K562 (cell line): ENCODE results near the gene UNC45B. TPM values are rescaled to one million over a fixed set of nuclear protein-coding genes. Genes with fewer than 3 reads are reported as not detected.

Source experiments
- CBFA2T3 ChIP-seq: fragments of 450-650 bp; IDR thresholded peaks from 2 replicates; pipeline ENCODE4 v1.6.1; 2017
- COPS2 ChIP-seq: fragments of 450-650 bp; conservative IDR thresholded peaks from 2 replicates; pipeline ENCODE4 v1.6.1; 2016; ENCODE audit warnings: mild to moderate bottlenecking, moderate library complexity
- DIDO1 ChIP-seq: fragments of 450-650 bp; IDR thresholded peaks from 2 replicates; pipeline ENCODE4 v1.6.1; 2016; ENCODE audit warnings: low read depth, missing biosample characterization, missing genetic modification characterization
- ELF2 ChIP-seq: fragments of 250-450 bp; sonication (Bioruptor Pico); IDR thresholded peaks from 2 replicates; pipeline ENCODE4 v1.5.0; 2021; ENCODE audit warnings: mild to moderate bottlenecking
- FUS ChIP-seq: fragments of 200-400 bp; formaldehyde crosslinking; optimal IDR thresholded peaks from 2 replicates; pipeline ENCODE3; 2017; ENCODE audit warnings: low read depth, low read length
- MEF2D ChIP-seq: conservative IDR thresholded peaks from 2 replicates; pipeline ENCODE4 v1.6.1; 2016; ENCODE audit warnings: low read depth, missing genetic modification characterization, missing compliant biosample characterization
- NR1H2 ChIP-seq: sonication (generic); formaldehyde crosslinking; IDR thresholded peaks from 2 replicates; pipeline ENCODE4 v1.4.0; 2020; ENCODE audit warnings: mild to moderate bottlenecking, missing genetic modification reagents
- POLR2B ChIP-seq: fragments of 450-650 bp; IDR thresholded peaks from 2 replicates; pipeline ENCODE4 v1.6.1; 2018; ENCODE audit warnings: low read depth; ENCODE audit not compliant: partially characterized antibody
- RCOR1 ChIP-seq, 2 experiments: IDR thresholded peaks; 2 replicates each; pipeline ENCODE4 v1.6.1; 2012; ENCODE audit warnings: low read depth in 2 of 2, low read length in 2 of 2, borderline replicate concordance in 1 of 2, improper control_type of control experiment in 1 of 2
- SMAD2 ChIP-seq: fragments of 150-350 bp; IDR thresholded peaks from 2 replicates; pipeline ENCODE4 v1.6.1; 2014; ENCODE audit warnings: low read depth, mild to moderate bottlenecking, low read length
- ZNF282 ChIP-seq: sonication (generic); formaldehyde crosslinking; IDR thresholded peaks from 2 replicates; pipeline ENCODE4 v1.8.1; 2023; ENCODE audit warnings: missing genetic modification reagents
- ZNF551 ChIP-seq: fragments of 250-450 bp; sonication (Bioruptor Pico); IDR thresholded peaks from 2 replicates; pipeline ENCODE4 v1.5.0; 2021; ENCODE audit warnings: mild to moderate bottlenecking, moderate library complexity
- ZNF584 ChIP-seq: fragments of 200-800 bp; sonication (Bioruptor generic); IDR thresholded peaks from 2 replicates; pipeline ENCODE4 v1.6.1; 2016; ENCODE audit warnings: low read depth, mild to moderate bottlenecking, missing genetic modification characterization, missing compliant biosample characterization
- polyA plus RNA-seq, 8 experiments: library from polyadenylated mRNA; depleted of rRNA in 4 of 8; stranded (reverse) in 5 of 8; unstranded in 3 of 8; fragments of >200 nt; fragmentation: Nextera tagmentation in 2 of 8; fragmentation: Illumina TruSeq in 1 of 8; extraction: Ambion mirVana in 2 of 8; extraction: Trizol in 1 of 8; gene quantifications; 2 replicates each; pipeline versions ENCODE4 v1.2.1 to v1.2.3, GENCODE V29; 2011 to 2014; ENCODE audit warnings: inconsistent platforms in 1 of 8, missing spikeins in 1 of 8
- total RNA-seq, 7 experiments: library from RNA; depleted of rRNA in 6 of 7; stranded (reverse); fragments of >200 nt in 6 of 7; fragmentation: Illumina TruSeq in 2 of 7; extraction: Trizol in 2 of 7; gene quantifications; 2 replicates each; pipeline versions ENCODE4 v1.2.1 to v1.2.3, GENCODE V29; 2011 to 2021; ENCODE audit warnings: low replicate concordance in 1 of 7
- TF ChIP-seq, protein P1 (sequence below): sonication (generic); formaldehyde crosslinking; IDR thresholded peaks from 2 replicates; pipeline ENCODE4 v1.4.0; 2020; ENCODE audit warnings: mild to moderate bottlenecking, missing genetic modification reagents
- TF ChIP-seq, protein P2 (sequence below): fragments of 150-350 bp; conservative IDR thresholded peaks from 2 replicates; pipeline ENCODE4 v1.6.1; 2014; ENCODE audit warnings: low read length
- TF ChIP-seq, protein P3 (sequence below): fragments of 250-450 bp; sonication (Bioruptor Pico); IDR thresholded peaks from 2 replicates; pipeline ENCODE4 v1.4.0; 2020; ENCODE audit warnings: borderline replicate concordance
- TF ChIP-seq, protein P4 (sequence below), 2 experiments: fragments of 450-650 bp in 1 of 2; sonication (generic) in 1 of 2; formaldehyde crosslinking; conservative IDR thresholded peaks; 2 replicates each; pipeline versions ENCODE4 v1.4.0 to v1.8.1; 2020 to 2022; ENCODE audit warnings: mild to moderate bottlenecking in 1 of 2, missing genetic modification reagents in 1 of 2

Gene UNC45B
- total and polyA plus RNA-seq, 9 of the 15 experiments (the other 6 are each of a cell fraction or from before 2014, with no cell fraction given) = not detected

DNA sequence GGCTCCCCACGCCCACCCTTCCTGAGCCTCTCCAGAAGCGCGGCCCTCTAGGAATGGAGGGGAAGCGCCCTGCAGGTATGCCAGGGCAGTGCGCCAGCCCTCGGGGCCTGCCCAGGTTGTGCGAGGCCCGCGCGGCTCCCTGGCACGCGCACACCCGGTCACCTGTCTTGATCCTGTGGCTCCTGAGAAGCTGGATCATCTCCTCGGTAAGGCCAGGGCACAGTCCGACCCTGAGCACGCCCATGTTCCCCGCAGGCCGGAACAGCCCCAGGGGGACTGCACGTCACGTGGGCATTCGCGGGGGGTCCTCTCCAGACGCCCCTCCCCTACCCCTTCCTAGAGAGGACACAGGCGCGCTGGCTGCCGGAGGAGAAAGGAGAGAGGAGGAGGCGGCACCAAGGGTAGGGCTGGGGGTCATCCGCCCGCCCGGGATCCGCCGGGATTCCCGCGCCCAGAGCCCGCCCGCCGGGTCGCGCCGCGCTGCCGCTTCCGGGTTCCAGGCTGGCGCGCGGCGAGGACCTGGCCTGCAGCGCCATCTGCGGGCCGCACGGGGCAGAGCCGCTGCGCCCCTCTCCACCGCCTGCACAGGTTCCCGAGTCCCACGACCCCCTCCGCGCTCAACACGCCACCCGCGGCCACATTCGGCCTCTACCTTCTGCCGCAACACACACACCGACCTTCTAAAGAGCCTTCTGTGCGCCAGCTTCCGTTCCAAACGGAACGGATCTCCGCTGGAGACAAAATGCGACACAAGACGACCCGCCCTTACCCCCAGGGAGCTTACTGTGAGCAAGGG, 28.0 kb upstream of the UNC45B start, which contains the start of gene RAD51D (continued):
- TF ChIP-seq NR1H2 (CRISPR knock-in tag) (no peak), SMAD2 (no peak), ZNF584 (no peak), ZNF551 (CRISPR knock-in tag) (no peak), CBFA2T3 (no peak), COPS2 (no peak), POLR2B (no peak), MEF2D (no peak), ELF2 (peak; percentile 98), RCOR1 (IDR thresholded peaks at IDR 0.05; ENCODE audit: borderline replicate concordance in 1 of 2, low read depth in 2 of 2, low read length in 2 of 2) (0 out of 4 replicates have a peak, but pooled peaks of 1 of the 2 experiments have one; percentile 14), ZNF282 (CRISPR knock-in tag) (no peak), DIDO1 (tag) (no peak), FUS (no peak)
- TF ChIP-seq, protein P1, sequence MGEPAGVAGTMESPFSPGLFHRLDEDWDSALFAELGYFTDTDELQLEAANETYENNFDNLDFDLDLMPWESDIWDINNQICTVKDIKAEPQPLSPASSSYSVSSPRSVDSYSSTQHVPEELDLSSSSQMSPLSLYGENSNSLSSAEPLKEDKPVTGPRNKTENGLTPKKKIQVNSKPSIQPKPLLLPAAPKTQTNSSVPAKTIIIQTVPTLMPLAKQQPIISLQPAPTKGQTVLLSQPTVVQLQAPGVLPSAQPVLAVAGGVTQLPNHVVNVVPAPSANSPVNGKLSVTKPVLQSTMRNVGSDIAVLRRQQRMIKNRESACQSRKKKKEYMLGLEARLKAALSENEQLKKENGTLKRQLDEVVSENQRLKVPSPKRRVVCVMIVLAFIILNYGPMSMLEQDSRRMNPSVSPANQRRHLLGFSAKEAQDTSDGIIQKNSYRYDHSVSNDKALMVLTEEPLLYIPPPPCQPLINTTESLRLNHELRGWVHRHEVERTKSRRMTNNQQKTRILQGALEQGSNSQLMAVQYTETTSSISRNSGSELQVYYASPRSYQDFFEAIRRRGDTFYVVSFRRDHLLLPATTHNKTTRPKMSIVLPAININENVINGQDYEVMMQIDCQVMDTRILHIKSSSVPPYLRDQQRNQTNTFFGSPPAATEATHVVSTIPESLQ = no peak
- TF ChIP-seq, protein P2, sequence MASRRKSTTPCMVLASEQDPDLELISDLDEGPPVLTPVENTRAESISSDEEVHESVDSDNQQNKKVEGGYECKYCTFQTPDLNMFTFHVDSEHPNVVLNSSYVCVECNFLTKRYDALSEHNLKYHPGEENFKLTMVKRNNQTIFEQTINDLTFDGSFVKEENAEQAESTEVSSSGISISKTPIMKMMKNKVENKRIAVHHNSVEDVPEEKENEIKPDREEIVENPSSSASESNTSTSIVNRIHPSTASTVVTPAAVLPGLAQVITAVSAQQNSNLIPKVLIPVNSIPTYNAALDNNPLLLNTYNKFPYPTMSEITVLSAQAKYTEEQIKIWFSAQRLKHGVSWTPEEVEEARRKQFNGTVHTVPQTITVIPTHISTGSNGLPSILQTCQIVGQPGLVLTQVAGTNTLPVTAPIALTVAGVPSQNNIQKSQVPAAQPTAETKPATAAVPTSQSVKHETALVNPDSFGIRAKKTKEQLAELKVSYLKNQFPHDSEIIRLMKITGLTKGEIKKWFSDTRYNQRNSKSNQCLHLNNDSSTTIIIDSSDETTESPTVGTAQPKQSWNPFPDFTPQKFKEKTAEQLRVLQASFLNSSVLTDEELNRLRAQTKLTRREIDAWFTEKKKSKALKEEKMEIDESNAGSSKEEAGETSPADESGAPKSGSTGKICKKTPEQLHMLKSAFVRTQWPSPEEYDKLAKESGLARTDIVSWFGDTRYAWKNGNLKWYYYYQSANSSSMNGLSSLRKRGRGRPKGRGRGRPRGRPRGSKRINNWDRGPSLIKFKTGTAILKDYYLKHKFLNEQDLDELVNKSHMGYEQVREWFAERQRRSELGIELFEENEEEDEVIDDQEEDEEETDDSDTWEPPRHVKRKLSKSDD = no peak
- TF ChIP-seq, protein P3, sequence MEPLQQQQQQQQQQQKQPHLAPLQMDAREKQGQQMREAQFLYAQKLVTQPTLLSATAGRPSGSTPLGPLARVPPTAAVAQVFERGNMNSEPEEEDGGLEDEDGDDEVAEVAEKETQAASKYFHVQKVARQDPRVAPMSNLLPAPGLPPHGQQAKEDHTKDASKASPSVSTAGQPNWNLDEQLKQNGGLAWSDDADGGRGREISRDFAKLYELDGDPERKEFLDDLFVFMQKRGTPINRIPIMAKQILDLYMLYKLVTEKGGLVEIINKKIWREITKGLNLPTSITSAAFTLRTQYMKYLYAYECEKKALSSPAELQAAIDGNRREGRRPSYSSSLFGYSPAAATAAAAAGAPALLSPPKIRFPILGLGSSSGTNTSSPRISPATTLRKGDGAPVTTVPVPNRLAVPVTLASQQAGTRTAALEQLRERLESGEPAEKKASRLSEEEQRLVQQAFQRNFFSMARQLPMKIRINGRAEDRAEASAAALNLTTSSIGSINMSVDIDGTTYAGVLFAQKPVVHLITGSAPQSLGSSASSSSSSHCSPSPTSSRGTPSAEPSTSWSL (CRISPR knock-in tag) = no peak
- TF ChIP-seq, protein P4, sequence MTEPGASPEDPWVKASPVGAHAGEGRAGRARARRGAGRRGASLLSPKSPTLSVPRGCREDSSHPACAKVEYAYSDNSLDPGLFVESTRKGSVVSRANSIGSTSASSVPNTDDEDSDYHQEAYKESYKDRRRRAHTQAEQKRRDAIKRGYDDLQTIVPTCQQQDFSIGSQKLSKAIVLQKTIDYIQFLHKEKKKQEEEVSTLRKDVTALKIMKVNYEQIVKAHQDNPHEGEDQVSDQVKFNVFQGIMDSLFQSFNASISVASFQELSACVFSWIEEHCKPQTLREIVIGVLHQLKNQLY (CRISPR knock-in tag; conservative IDR thresholded peaks at IDR 0.05) = no peak
